ENCODE data around the gene TMEM134. TPM values are rescaled to one million over a fixed set of nuclear protein-coding genes. Genes with fewer than 3 reads are reported as not detected.
A peak's percentile ranks its signal among the peaks of the same experiment; 100 is the strongest.

TMEM134 gene
- polyA plus RNA-seq, 2 of the 4 experiments (the other 2 are of a cell fraction) = 18.8 to 20.6 TPM

GRCh38 chr11:67500831-67501715 is 32.0 kb upstream of the TMEM134 start:
- WGBS (ENCODE audit: missing lambda C conversion rate) = 86% methylated on average over 9 of the region's 9 CpGs
- Histone ChIP-seq H3K4me2 (no peak overlapping the region), H3K4me1 (peaks cover 17% of the 10 kb centered on the region), H3K9me3 (no peaks in the 10 kb centered on the region), H3K4me3 (no peak overlapping the region), H3K27ac (no peak overlapping the region)
- no peak for DNase-seq (ENCODE audit: low read depth in 1 of 2, low spot score in 1 of 2)
- ChIA-PET POLR2A (interaction anchor here (1.2 kb wide), 1 partner anchor 99 kb away, joined by 4 read pairs; the partner anchor contains the start of gene PPP1CA), CTCF (interaction anchor here (0.8 to 1.2 kb wide), 4 partner anchors 9 to 150 kb away, joined by 3 read pairs; no protein-coding TSS in a partner anchor)
- TF ChIP-seq CEBPB (IDR thresholded peaks at IDR 0.05) (peak; percentile 66 to 86), PBX3 (IDR thresholded peaks at IDR 0.05) (no peak), MAX (IDR thresholded peaks at IDR 0.05) (no peak), REST (IDR thresholded peaks at IDR 0.05) (no peak)
- FAIRE-seq = no peak
- no peak for ATAC-seq

- CTCF ChIA-PET = interaction anchor here (0.9 to 1.3 kb wide), 4 partner anchors 99 to 149 kb away, joined by 3 to 5 read pairs (median 3); partner anchors contain the start of gene PPP1CA
- POLR2A ChIA-PET = no interaction called here
- no peak overlapping the region for H3K4me3 ChIP-seq
- FAIRE-seq (no peak), ATAC-seq (no peak), DNase-seq (ENCODE audit: low read depth in 1 of 2, low spot score in 1 of 2) (no peak)
- TF ChIP-seq ELK1 (IDR thresholded peaks at IDR 0.05; ENCODE audit: low read depth, low read length) = no peak
- no peak for TF ChIP-seq RAD21 (conservative IDR thresholded peaks at IDR 0.05 in 1 of 2, IDR thresholded peaks at IDR 0.05 in 1 of 2)
- TF ChIP-seq EP300 (IDR thresholded peaks at IDR 0.05) = no peak
- no peak for TF ChIP-seq HOXB13 (CRISPR knock-in tag; IDR thresholded peaks at IDR 0.05; ENCODE audit: low read depth)
- TF ChIP-seq RARB (CRISPR knock-in tag; IDR thresholded peaks at IDR 0.05) = no peak
- no peak for TF ChIP-seq ZFP36 (IDR thresholded peaks at IDR 0.05; ENCODE audit: borderline replicate concordance, partially characterized antibody)
- no peak for TF ChIP-seq JUNB (IDR thresholded peaks at IDR 0.05)
- no peak for TF ChIP-seq TP53 (CRISPR knock-in tag; IDR thresholded peaks at IDR 0.05)
- no peak for TF ChIP-seq HOXB5 (CRISPR knock-in tag; IDR thresholded peaks at IDR 0.05)
- TF ChIP-seq ZNF302 (CRISPR knock-in tag; IDR thresholded peaks at IDR 0.05) = no peak
- TF ChIP-seq USF2 (IDR thresholded peaks at IDR 0.05) = no peak
- TF ChIP-seq CBX2 (IDR thresholded peaks at IDR 0.05; ENCODE audit: borderline replicate concordance, low read depth) = no peak
- no peak for TF ChIP-seq PHF8 (IDR thresholded peaks at IDR 0.05; ENCODE audit: borderline replicate concordance, low read depth)
- H3K4me2 ChIP-seq = no peak overlapping the region
- H3K4me1 ChIP-seq = peaks cover 12% of the 10 kb centered on the region
- no peaks in the 10 kb centered on the region for H3K9me3 ChIP-seq
- H3K27ac ChIP-seq = no peak overlapping the region
- WGBS (ENCODE audit: missing lambda C conversion rate) = 93% methylated on average over 1 of the region's 1 CpG
These were observed 31.4 kb upstream of the TMEM134 start for GRCh38 chr11:67500484-67500821.

Measured in A549 (cell line).